ENCODE results near the gene PTEN.
"Not testable (repeated sequence)": the region's sequence is repeated elsewhere in the genome, so short reads cannot be mapped to it uniquely, and the experiment has no call there.

PTEN gene

GRCh38 chr10:87863053-87863943 lies at the start of gene PTEN, which contains the start of gene KLLN:
PTEN (plus strand) TSS chr10:87863625; CDS start chr10:87864470, 845 bp downstream.
KLLN (minus strand) TSS chr10:87863533; CDS start chr10:87862487, 1,046 bp downstream.
- DNase-seq, result peak; percentile 29

DNA sequence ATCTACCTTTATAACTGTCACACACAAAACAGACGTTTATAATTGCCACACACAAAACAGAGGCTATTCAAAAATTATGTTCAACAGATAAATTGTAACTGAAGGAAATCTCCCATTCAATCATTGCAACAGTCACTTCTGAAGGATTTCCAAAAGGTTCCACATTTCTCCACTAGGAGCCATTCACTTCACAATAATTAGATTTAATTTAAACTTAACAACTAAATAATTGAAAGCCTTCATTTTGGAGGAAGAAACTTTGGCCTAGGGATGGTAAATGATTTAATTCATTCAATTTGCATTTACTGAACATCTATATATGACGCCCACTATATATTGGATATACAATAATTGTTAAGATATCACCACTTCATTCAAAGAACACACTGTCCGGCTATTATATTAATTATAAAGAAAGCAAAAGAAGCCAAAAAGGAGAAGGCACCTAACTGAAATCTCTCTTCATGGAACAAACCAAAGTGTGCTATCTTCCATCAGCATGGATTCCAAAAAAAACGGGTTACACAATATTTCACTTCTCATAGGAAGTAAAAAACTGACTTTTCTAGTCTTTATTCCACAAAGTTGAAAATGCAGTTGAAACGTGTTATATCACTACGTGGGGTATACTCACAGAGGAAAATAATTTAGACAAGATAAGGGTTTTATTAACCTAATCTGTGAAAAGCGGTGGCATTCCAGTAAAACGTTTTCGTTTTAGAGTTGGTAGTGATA lies 47.1 kb upstream of the PTEN start:
- no peak for DNase-seq

GRCh38 chr10:87816898-87817608 lies 46.4 kb upstream of the PTEN start:
- no peak for DNase-seq

DNA sequence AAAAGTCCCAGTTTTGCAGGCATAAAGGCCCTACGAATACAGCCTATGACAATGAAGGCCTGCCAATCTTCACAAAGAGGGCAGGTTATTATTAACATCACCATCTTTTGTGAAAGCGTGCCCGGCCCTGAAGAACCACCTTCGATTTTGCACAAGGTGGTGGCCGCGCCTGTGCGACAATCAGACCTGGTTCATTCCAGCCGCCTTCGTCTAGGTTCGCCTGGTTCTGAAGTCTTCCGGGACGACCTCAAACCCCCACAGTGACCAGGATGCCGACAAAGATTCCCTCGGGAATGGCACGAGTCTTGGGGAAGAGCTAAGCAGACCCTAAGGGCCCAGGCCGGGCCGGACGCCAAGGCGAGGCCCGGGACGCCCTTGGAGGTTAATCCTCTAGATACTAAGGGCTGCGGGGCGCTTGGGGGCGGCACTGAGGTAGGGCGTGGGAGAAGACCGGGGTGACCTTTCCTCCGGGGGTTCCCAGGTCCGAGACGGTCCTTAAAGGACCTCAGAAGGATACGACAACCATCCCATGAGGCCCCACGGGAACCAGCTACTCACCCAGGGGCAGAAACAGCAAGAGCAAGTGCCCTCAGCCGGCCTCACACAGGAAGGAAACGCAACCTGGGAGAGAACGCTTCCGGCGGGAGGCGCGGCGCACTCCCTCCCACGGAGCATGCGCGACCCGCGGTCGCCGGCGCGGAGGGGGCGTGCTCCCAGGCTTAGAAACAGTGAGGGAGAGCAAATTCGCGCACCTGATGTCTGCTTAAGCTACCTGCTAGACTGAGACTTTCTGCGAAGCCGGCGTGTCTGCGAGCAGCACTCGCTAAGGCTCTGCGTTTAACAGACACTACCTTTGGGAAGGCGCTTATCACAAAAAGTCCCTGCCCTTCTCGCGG lies 45.6 kb upstream of the PTEN start, which contains the start of gene ATAD1:
ATAD1 (minus strand) TSS at position 618 of the 896 bp plus-strand sequence. CDS start 3,627 bp downstream, outside the sequence.
- peak; percentile 39 for DNase-seq

DNA sequence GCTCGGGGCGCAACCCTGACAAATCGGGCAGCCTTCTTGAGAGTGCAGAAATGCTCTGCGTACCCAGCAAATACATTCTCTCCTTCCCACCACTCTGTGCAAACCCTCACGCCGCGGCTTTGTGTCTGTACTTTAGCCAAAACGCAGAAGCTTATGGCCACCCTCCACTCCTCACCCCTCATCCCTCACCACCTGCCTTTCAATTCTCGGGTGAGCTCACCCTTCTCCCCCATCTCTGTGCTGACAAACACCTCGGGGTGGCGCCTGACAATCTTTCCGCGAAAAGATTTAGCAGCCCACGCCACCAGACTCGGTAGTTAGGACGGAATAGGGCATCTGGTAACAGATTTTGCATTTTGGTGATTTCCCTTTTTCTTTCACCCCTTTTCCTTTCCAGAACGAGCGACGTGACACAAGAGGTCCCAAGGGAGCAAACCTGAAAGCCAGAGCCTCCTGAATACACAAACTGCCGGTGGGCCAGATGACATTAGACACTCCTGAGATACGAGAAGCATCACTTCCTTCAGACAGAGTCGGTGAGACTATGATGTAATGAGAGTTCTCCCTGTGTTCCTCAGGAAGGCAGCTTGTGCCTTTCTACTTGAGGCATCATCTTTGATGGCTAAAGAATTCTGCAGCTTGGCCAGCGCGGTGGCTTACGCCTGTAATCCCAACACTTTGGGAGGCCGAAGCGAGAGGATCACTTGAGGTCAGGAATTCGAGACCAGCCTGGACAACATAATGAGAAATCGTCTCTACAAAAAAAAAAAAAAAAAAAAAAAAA lies 44.7 kb upstream of the PTEN start:
- no peak for DNase-seq

DNA sequence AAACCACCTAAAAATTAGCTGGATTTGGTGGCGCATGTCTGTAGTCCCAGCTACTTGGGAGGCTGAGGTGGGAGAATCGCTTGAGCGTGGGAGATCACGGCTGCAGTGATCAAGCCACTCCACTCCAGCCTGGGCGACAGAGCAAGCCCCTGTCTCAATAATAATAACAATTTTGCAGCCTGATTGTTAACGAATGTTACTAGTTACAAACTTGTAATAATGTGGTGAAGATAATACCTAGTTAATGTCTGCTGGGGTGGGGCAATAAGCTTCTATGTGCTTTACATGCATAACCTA lies 44.2 kb upstream of the PTEN start:
- no peak for DNase-seq

DNA sequence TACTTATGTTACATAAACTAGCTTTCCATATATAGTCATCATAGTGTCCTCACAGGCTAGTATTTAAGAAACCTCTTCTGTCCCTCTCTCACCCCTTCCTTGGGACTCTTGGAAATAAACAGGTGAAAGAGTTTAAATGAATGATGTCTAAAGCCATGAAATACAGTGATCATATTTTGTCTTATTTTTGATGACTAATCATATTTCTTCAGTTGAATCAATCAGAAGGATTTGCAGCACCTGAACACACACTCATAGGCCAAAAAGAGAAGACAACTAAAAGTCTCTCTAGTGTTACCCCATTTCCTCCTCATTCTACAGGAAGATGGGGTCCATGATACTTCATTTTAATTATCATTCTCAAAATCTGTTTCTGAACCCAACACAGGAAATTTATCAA lies 36.8 kb upstream of the PTEN start:
- DNase-seq, result no peak

DNA sequence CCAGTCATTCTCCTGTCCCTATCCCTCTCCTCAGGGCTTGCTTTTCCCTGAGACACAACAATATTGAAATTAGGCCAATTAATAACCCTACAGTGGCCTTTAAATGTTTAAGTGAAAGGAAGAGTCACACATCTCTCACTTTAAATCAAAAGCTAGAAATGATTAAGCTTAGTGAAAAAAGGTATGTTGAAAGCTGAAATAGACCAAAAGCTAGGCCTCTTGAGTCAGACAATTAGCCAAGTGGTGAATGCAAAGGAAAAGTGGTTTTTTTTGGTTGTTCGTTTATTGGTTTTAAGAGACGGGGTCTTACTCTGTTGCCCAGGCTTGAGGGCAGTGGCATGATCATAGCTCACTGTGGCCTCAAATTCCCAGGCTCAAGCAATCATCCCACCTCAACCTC lies 35.7 kb upstream of the PTEN start:
- no peak for DNase-seq

DNA sequence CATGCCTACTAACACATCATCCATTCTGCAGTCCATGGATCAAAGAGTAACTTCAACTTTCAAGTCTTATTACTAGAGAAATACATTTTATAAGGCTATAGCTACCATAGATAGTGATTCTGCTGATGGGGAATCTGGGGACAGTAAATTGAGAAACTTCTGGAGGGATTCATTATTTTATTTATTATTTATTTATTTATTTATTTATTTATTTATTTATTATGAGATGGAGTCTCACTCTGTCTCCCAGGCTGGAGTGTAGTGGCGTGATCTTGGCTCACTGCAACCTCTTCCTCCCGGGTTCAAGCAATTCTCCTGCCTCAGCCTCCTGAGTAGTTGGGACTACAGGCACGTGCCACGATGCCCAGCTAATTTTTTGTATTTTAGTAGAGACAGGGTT lies 34.4 kb upstream of the PTEN start:
- not testable (repeated sequence) for DNase-seq

GRCh38 chr10:87829986-87830729 lies 33.3 kb upstream of the PTEN start:
- no peak for DNase-seq

DNA sequence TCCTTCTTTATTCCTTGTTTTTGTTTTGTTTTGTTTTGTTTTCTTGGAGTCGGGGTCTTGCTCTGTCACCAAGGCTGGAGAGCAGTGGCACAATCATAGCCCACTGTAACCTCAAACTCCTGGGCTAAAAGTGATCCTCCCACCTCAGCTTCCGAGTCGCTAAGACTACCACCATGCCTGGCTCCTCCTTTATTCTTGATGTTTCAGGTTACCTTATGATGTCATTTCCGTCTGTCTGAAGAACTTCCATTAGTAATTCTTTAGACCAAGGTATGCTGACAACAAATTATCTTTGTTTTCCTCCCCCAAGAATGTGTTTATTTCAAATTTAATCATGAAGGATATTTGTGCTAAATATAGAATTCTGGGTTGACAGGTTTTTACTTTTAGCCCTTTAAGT lies 27.3 kb upstream of the PTEN start:
- DNase-seq, result no peak

- no peak for DNase-seq
These were observed 26.0 kb upstream of the PTEN start for GRCh38 chr10:87837445-87837844.

DNA sequence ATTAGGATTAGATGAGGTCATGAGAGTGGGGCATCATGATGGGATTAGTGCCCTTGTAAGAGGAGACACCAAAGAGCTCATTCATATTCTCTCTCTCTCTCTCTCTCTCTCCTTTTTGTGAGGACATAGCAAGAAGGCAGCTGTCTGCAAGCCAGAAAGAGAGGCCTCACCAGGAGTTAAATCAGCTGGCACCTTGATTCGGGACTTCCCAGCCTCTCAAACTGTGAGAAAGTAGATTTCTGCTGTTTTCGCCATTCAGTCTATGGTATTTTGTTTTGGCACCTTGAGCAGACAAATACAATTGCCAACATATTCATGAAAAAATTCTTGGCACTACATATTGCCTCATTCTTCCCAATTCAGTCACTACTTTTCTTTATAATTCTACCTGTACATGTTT lies 24.8 kb upstream of the PTEN start:
- DNase-seq, result no peak

DNA sequence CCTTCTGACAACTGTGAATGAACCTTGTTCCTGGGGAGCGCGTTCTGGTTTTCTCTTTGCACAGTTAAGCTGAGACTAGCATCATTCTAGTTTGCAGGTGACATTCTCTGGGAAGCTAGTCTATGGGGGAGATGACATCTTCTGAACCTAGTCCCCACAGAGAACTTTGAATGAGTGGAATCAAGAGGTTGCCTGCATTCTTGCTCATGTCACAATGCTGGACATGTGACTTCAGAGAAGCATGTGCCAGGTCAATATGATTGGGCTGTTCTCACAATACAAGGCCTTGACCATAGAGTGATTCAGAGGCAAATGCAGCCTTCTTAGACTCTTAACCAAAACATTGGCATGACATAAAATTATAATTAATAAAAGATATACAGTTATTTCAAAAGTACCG lies 22.2 kb upstream of the PTEN start:
- no peak for DNase-seq

- no peak for DNase-seq
These were observed 21.2 kb upstream of the PTEN start for GRCh38 chr10:87842220-87842641.

GRCh38 chr10:87842776-87843497 lies 20.5 kb upstream of the PTEN start:
- DNase-seq, result no peak

GRCh38 chr10:87843714-87844113 lies 19.7 kb upstream of the PTEN start:
- DNase-seq, result no peak

GRCh38 chr10:87844837-87845623 lies 18.4 kb upstream of the PTEN start:
- DNase-seq, result no peak

DNA sequence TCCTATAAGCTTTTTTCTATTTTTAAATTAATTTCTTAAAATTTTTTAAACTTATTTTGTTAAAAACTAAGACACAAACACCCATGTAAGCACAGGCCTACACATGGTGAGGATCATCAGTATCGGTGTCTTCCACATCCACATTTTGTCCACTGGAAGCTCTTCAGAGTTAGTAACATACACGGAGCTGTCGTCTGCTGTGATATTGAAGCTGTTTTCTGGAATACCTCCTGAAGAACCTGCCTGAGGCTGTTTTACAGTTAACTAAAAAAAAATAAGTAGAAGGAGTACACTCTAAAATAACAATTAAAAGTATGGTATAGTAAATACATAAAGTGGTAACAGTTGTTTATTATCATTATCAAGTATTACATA lies 17.8 kb upstream of the PTEN start:
- no peak for DNase-seq

Data from NCI-H2081 treated with DMSO at 0.1 percent for 48 hours (cell line).